ENCODE measurements around the gene PDE2A. TPM values are rescaled to one million over a fixed set of nuclear protein-coding genes. Genes with fewer than 3 reads are reported as not detected.
A peak's percentile ranks its signal among the peaks of the same experiment; 100 is the strongest.

PDE2A gene
- total RNA-seq, 4 donors from 2014 or later, result 13.8 to 185 (median 94.2) TPM

GRCh38 chr11:72642884-72643522, 31.2 kb downstream of the PDE2A start:
- DNase-seq, result peak; percentile 38 to 64
- Histone ChIP-seq H3K9me3 (no peaks in the 10 kb centered on the region), H3K27ac (peak overlapping the region; percentile 17 to 73), H3K4me1 (no peaks in the 10 kb centered on the region), H3K36me3 (no peaks in the 10 kb centered on the region), H3K4me3 (peak overlapping the region; percentile 42 to 54), H3K27me3 (no peaks in the 10 kb centered on the region)
- TF ChIP-seq POLR2A (IDR thresholded peaks at IDR 0.05) (no peak), CTCF (IDR thresholded peaks at IDR 0.05) (peak; percentile 95 to 99 (median 96))
- intact Hi-C loops (cut with DNase I; ENCODE audit: low total_unique reads), result loop anchor here (10.0 kb wide), 1 partner anchor 58 kb away; no protein-coding TSS in a partner anchor

DNA sequence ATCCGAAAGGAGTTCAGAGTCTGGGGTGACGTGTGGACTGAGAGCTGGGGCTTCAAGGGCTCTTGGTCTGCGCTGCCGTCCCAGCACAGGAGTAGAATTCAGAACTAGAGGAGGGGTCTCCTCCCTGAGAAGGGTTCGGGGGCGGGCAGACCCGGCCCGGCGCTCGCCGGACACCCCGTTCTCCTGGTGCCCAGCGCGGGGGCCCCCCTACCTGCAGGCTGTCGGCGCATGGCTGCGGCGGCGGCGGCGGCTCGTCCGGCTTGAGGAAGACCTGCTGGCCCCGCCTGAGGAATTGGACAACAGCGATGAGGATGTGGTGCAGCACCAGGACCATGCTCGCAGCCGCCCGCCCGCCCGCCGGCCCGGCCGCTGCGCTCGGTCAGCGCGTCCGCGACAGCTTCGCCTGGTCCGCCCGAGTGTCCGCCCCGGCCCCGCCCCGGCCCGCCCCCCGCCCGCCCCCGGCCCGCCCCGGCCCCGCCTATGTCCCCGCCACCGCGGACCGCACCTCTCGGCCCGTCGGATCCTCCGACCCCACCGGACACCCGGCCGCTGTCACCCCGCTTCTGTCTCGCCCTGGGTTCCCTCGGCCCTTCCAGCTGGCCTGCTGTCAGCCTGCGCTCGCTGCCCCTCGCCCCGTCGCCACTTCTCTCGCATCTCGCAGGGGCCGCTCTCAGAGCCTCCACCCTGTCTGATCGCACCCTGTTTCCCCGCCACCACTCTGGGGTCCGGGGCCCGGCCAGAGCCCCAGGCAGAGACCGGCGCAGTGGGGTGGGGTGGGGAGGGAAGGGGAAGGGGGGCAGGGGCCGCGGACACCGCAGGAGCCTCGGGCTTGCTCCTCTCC, 32.0 kb downstream of the PDE2A start:
- H3K9me3 ChIP-seq, result no peaks in the 10 kb centered on the region
- H3K4me1 ChIP-seq, result no peaks in the 10 kb centered on the region
- DNase-seq, result peak; percentile 30 to 53
- H3K4me3 ChIP-seq, result peak overlapping the region; percentile 42 to 54
- peak overlapping the region; percentile 58 to 73 for H3K27ac ChIP-seq
- intact Hi-C loops (cut with DNase I; ENCODE audit: low total_unique reads), result loop anchor here (10.0 kb wide), 1 partner anchor 57 kb away; no protein-coding TSS in a partner anchor
- H3K27me3 ChIP-seq, result no peaks in the 10 kb centered on the region
- TF ChIP-seq POLR2A (IDR thresholded peaks at IDR 0.05) (peak; percentile 35 to 47), CTCF (IDR thresholded peaks at IDR 0.05) (no peak)
- H3K36me3 ChIP-seq, result no peaks in the 10 kb centered on the region

GRCh38 chr11:72641522-72642042, 32.6 kb downstream of the PDE2A start:
- H3K27ac ChIP-seq, result peak overlapping the region; percentile 42 to 58
- intact Hi-C loops (cut with DNase I; ENCODE audit: low total_unique reads), result loop anchor here (10.0 kb wide), 1 partner anchor 57 kb away; no protein-coding TSS in a partner anchor
- H3K36me3 ChIP-seq, result no peaks in the 10 kb centered on the region
- TF ChIP-seq POLR2A (IDR thresholded peaks at IDR 0.05), result no peak
- H3K4me3 ChIP-seq, result peak overlapping the region; percentile 26 to 54
- H3K27me3 ChIP-seq, result no peaks in the 10 kb centered on the region
- no peaks in the 10 kb centered on the region for H3K4me1 ChIP-seq
- no peak for DNase-seq
- H3K9me3 ChIP-seq, result no peaks in the 10 kb centered on the region

DNA sequence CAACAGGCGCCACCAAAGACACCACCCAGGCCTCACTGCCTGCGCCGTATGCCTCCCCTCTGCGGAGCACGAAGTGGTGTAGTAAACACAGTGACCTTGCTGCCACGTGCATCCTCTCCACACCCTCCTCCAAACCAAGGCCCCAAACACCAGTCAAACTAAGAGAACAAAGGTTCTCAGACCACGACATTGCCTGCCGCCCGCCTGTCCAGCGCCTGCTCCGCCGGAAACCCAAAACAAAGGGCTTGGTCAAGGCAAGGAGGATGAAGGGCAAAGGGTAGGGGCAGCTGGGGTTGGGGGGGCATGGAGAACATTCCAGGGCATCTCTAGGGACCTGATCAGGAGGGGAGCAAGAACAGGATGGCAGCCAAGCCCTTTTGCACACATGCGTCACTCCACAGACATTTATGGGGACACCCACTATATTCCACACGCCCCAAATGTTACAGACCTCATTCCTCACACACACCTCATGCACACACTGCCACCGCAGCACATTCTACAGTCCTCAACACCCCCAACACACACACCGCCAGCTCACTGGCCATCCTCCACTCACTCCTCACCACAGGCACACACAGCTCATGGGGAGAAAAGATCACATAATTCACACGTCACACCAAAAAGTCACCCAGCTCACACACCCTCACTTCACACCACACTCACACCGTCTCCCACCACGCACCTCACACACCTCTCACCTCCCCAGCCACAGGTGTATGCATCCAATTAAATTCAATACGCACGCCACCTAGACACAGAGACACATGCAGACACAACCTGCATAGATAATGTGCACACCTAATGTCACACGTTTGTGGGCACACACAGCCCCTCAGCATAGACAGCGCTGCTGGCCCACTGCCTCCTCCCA, 34.5 kb downstream of the PDE2A start:
- no peaks in the 10 kb centered on the region for H3K4me1 ChIP-seq
- intact Hi-C loops (cut with DNase I; ENCODE audit: low total_unique reads), result loop anchor here (10.0 kb wide), 1 partner anchor 55 kb away; no protein-coding TSS in a partner anchor
- H3K27me3 ChIP-seq, result no peaks in the 10 kb centered on the region
- H3K27ac ChIP-seq, result peak overlapping the region; percentile 3 to 58
- no peaks in the 10 kb centered on the region for H3K36me3 ChIP-seq
- H3K9me3 ChIP-seq, result no peaks in the 10 kb centered on the region
- TF ChIP-seq POLR2A (IDR thresholded peaks at IDR 0.05) (no peak), CTCF (IDR thresholded peaks at IDR 0.05) (no peak)
- peak in 1 of 2 donors; percentile 65 for DNase-seq
- peak overlapping the region; percentile 26 to 54 for H3K4me3 ChIP-seq

- Histone ChIP-seq H3K36me3 (no peaks in the 10 kb centered on the region), H3K4me3 (no peak overlapping the region), H3K27me3 (no peaks in the 10 kb centered on the region), H3K27ac (peak overlapping the region in 1 of 2 donors; percentile 49), H3K4me1 (no peaks in the 10 kb centered on the region), H3K9me3 (no peaks in the 10 kb centered on the region)
- no peak for TF ChIP-seq POLR2A (IDR thresholded peaks at IDR 0.05)
- TF ChIP-seq CTCF (IDR thresholded peaks at IDR 0.05), result no peak
- intact Hi-C loops (cut with DNase I; ENCODE audit: low total_unique reads), result no loop called here
- no peak for DNase-seq
Observed at GRCh38 chr11:72637926-72638325, 36.3 kb downstream of the PDE2A start.

All from uterus (tissue), 4 donors.